Measurements from ENCODE around the gene MICAL1.
A peak's percentile ranks its signal among the peaks of the same experiment; 100 is the strongest.

MICAL1 gene

GRCh38 chr6:109458774-109459531 is 3.4 kb upstream of the MICAL1 start:
- Histone ChIP-seq H3K36me3 (ENCODE audit: control insufficient read depth, insufficient read depth, low read length) (peaks cover 10% of the 10 kb centered on the region), H3K4me1 (ENCODE audit: control insufficient read depth, insufficient read depth, low read length) (peaks cover 23% of the 10 kb centered on the region), H3K4me3 (ENCODE audit: low read depth, low read length) (no peak overlapping the region), H3K9ac (ENCODE audit: low read depth, low read length) (no peak overlapping the region), H3K9me3 (ENCODE audit: control insufficient read depth, insufficient read depth, low read length) (no peaks in the 10 kb centered on the region), H3K27me3 (ENCODE audit: control insufficient read depth, insufficient read depth, low read length) (no peaks in the 10 kb centered on the region)

DNA sequence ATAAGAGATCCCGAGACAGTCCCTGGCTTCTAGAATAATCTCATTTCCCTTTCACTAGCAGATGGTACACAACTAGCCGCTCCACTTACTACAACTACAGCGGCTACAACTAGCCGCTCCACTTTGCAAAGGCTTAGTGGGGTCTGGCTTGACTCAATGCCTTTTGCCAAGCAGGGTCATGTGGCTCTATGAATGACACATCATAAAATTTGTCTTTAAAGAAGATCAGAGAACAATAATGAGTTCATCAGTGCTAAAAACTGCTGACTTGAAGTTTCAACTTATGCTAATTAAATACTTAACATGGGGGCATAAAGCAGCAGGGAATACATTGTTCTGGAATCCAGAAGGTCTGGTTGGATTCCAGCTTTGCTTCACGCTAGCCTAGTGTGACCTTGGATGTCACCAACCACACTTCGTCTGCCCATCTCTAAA is 2.0 kb upstream of the MICAL1 start:
- Histone ChIP-seq H3K27me3 (ENCODE audit: control insufficient read depth, insufficient read depth, low read length) (no peaks in the 10 kb centered on the region), H3K36me3 (ENCODE audit: control insufficient read depth, insufficient read depth, low read length) (peaks cover 18% of the 10 kb centered on the region), H3K9me3 (ENCODE audit: control insufficient read depth, insufficient read depth, low read length) (no peaks in the 10 kb centered on the region), H3K4me3 (ENCODE audit: low read depth, low read length) (no peak overlapping the region), H3K9ac (ENCODE audit: low read depth, low read length) (no peak overlapping the region), H3K4me1 (ENCODE audit: control insufficient read depth, insufficient read depth, low read length) (peaks cover 23% of the 10 kb centered on the region)

GRCh38 chr6:109456710-109457561 is 1.4 kb upstream of the MICAL1 start:
- Histone ChIP-seq H3K9me3 (ENCODE audit: control insufficient read depth, insufficient read depth, low read length) (no peaks in the 10 kb centered on the region), H3K9ac (ENCODE audit: low read depth, low read length) (peak overlapping the region; percentile 8), H3K27me3 (ENCODE audit: control insufficient read depth, insufficient read depth, low read length) (no peaks in the 10 kb centered on the region), H3K4me1 (ENCODE audit: control insufficient read depth, insufficient read depth, low read length) (peaks cover 23% of the 10 kb centered on the region), H3K4me3 (ENCODE audit: low read depth, low read length) (peak overlapping the region; percentile 94), H3K36me3 (ENCODE audit: control insufficient read depth, insufficient read depth, low read length) (peaks cover 22% of the 10 kb centered on the region)

GRCh38 chr6:109456111-109456583 is 575 bp upstream of the MICAL1 start:
- H3K4me1 ChIP-seq (ENCODE audit: control insufficient read depth, insufficient read depth, low read length): peaks cover 23% of the 10 kb centered on the region
- H3K9me3 ChIP-seq (ENCODE audit: control insufficient read depth, insufficient read depth, low read length): no peaks in the 10 kb centered on the region
- H3K27me3 ChIP-seq (ENCODE audit: control insufficient read depth, insufficient read depth, low read length): no peaks in the 10 kb centered on the region
- peaks cover 27% of the 10 kb centered on the region for H3K36me3 ChIP-seq (ENCODE audit: control insufficient read depth, insufficient read depth, low read length)
- H3K4me3 ChIP-seq (ENCODE audit: low read depth, low read length): peak overlapping the region; percentile 94
- H3K9ac ChIP-seq (ENCODE audit: low read depth, low read length): peak overlapping the region; percentile 54

DNA sequence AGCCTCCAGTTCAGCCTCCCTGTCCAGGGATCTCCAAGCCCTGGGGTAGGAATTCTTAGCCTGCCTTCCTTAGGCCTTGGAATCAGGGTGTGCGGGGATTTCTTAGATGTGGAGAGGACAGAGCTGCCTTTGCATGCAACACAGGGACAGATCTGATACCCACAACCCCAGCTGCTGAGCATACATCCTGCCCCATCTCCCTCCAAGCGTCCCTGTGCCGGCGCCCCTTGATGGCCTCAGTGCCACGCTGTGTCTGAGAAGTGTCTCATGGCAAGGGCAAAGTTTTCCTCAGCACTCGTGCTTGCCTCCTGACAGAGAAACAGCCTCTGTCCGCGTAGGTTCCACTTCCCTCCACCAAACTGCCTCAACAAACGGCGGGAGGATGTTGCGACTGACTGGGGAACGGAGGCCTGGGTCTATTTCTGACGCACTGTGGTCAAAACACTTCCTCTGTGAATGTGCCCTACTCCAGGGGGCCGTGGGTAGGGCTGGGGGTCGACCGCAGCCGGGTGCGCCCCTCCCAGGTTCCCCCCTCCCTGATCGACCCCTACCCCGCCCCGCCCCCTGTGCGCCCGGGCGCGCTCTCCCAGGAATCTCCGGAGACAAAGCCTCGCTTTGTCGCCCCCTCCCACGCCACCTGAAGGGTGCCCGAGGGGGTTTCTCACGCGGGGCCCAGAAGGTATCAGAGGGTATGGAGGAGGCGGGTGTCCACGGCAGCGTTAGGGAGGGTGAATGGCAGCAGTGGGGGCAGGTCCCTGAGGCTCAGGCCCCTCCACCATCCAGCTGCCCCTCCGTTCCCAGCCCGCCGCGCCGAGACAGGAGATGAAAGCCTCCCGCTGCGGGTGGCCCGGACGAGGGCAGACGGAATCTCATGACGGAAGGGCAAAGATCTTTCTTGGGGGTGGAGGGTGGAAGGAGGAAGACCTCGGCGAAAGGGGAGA is 806 bp downstream of the MICAL1 start:
- no peaks in the 10 kb centered on the region for H3K9me3 ChIP-seq (ENCODE audit: control insufficient read depth, insufficient read depth, low read length)
- peak overlapping the region; percentile 94 for H3K4me3 ChIP-seq (ENCODE audit: low read depth, low read length)
- H3K27me3 ChIP-seq (ENCODE audit: control insufficient read depth, insufficient read depth, low read length): no peaks in the 10 kb centered on the region
- peaks cover 30% of the 10 kb centered on the region for H3K36me3 ChIP-seq (ENCODE audit: control insufficient read depth, insufficient read depth, low read length)
- H3K4me1 ChIP-seq (ENCODE audit: control insufficient read depth, insufficient read depth, low read length): peaks cover 23% of the 10 kb centered on the region
- peak overlapping the region; percentile 49 for H3K9ac ChIP-seq (ENCODE audit: low read depth, low read length)

GRCh38 chr6:109453594-109454495 is 1.7 kb downstream of the MICAL1 start:
- Histone ChIP-seq H3K9me3 (ENCODE audit: control insufficient read depth, insufficient read depth, low read length) (no peaks in the 10 kb centered on the region), H3K4me3 (ENCODE audit: low read depth, low read length) (peak overlapping the region; percentile 94), H3K4me1 (ENCODE audit: control insufficient read depth, insufficient read depth, low read length) (peaks cover 20% of the 10 kb centered on the region), H3K9ac (ENCODE audit: low read depth, low read length) (peak overlapping the region; percentile 41), H3K36me3 (ENCODE audit: control insufficient read depth, insufficient read depth, low read length) (peaks cover 34% of the 10 kb centered on the region), H3K27me3 (ENCODE audit: control insufficient read depth, insufficient read depth, low read length) (no peaks in the 10 kb centered on the region)

DNA sequence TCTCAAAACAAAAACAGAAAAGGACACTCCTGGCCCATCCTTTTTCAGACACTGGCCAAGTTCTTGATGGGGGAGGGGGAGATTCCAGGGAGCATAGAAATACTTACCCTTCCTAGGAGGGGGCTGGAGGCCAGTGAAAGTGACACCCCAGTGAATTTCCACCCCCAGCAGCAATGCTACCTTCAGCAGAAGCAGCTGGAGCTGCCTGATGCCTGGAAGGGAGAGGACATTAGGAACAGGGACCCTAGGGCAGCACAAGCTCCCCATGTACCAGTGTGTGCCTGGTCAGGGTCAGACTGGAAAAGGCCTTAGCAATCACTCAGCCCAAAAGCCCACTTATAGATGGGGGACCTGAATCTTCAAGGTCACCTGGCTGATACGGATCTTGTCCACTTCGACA is 2.4 kb downstream of the MICAL1 start:
- H3K36me3 ChIP-seq (ENCODE audit: control insufficient read depth, insufficient read depth, low read length): peaks cover 39% of the 10 kb centered on the region
- peaks cover 18% of the 10 kb centered on the region for H3K4me1 ChIP-seq (ENCODE audit: control insufficient read depth, insufficient read depth, low read length)
- H3K9ac ChIP-seq (ENCODE audit: low read depth, low read length): no peak overlapping the region
- H3K9me3 ChIP-seq (ENCODE audit: control insufficient read depth, insufficient read depth, low read length): no peaks in the 10 kb centered on the region
- no peak overlapping the region for H3K4me3 ChIP-seq (ENCODE audit: low read depth, low read length)
- no peaks in the 10 kb centered on the region for H3K27me3 ChIP-seq (ENCODE audit: control insufficient read depth, insufficient read depth, low read length)

- no peaks in the 10 kb centered on the region for H3K9me3 ChIP-seq (ENCODE audit: control insufficient read depth, insufficient read depth, low read length)
- no peaks in the 10 kb centered on the region for H3K27me3 ChIP-seq (ENCODE audit: control insufficient read depth, insufficient read depth, low read length)
- H3K36me3 ChIP-seq (ENCODE audit: control insufficient read depth, insufficient read depth, low read length): peaks cover 39% of the 10 kb centered on the region
- H3K4me1 ChIP-seq (ENCODE audit: control insufficient read depth, insufficient read depth, low read length): peaks cover 9% of the 10 kb centered on the region
- no peak overlapping the region for H3K4me3 ChIP-seq (ENCODE audit: low read depth, low read length)
- no peak overlapping the region for H3K9ac ChIP-seq (ENCODE audit: low read depth, low read length)
Measured at GRCh38 chr6:109452181-109452580, 3.4 kb downstream of the MICAL1 start.

DNA sequence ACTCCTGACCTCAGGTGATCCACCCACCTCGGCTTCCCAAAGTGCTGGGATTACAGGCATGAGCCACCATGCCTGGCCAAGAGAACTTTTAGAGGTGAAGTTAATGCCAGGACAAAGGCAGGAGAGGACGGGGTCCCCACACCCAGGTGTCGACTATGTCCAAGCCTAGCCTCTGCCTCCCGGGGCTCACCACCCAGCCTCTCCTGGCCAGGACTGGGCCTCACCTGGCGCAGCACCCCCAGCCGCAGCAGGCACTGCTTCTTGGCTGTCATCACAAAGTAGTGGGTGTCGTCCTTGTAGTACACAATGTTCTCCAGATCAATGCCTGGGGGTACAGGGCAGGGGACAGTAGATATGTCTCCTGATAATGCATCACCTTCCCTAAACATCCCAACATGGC is 4.2 kb downstream of the MICAL1 start:
- Histone ChIP-seq H3K27me3 (ENCODE audit: control insufficient read depth, insufficient read depth, low read length) (no peaks in the 10 kb centered on the region), H3K4me1 (ENCODE audit: control insufficient read depth, insufficient read depth, low read length) (peaks cover under 1% of the 10 kb centered on the region), H3K9ac (ENCODE audit: low read depth, low read length) (no peak overlapping the region), H3K4me3 (ENCODE audit: low read depth, low read length) (no peak overlapping the region), H3K36me3 (ENCODE audit: control insufficient read depth, insufficient read depth, low read length) (peaks cover 47% of the 10 kb centered on the region), H3K9me3 (ENCODE audit: control insufficient read depth, insufficient read depth, low read length) (no peaks in the 10 kb centered on the region)

DNA sequence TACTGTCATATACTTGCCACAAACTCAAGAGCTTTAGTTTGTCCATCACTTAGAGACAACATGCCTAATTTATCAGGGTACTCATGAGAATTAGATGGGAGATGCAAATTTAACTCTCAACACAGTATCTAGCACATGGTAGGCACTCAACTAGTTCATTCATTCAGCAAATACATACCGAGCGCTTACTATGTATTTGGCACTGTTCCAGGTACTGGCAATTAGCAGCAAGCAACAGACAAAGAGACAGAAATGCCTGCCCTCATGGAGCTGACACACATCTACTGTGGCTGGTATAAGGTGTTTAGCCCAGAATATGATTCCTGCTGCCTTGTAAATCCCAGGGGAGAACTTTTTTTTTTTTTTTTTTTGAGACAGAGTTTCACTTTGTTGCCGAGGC is 4.8 kb downstream of the MICAL1 start:
- Histone ChIP-seq H3K9me3 (ENCODE audit: control insufficient read depth, insufficient read depth, low read length) (no peaks in the 10 kb centered on the region), H3K4me1 (ENCODE audit: control insufficient read depth, insufficient read depth, low read length) (no peaks in the 10 kb centered on the region), H3K9ac (ENCODE audit: low read depth, low read length) (no peak overlapping the region), H3K27me3 (ENCODE audit: control insufficient read depth, insufficient read depth, low read length) (no peaks in the 10 kb centered on the region), H3K4me3 (ENCODE audit: low read depth, low read length) (no peak overlapping the region), H3K36me3 (ENCODE audit: control insufficient read depth, insufficient read depth, low read length) (peaks cover 52% of the 10 kb centered on the region)

All from iPS-15b (cell line).